ENCODE results near the gene MAP4K3. TPM values are rescaled to one million over a fixed set of nuclear protein-coding genes. Genes with fewer than 3 reads are reported as not detected.

MAP4K3 gene
- total and polyA plus RNA-seq, 11 donors, result 14.5 to 45.4 (median 33.4) TPM

DNA sequence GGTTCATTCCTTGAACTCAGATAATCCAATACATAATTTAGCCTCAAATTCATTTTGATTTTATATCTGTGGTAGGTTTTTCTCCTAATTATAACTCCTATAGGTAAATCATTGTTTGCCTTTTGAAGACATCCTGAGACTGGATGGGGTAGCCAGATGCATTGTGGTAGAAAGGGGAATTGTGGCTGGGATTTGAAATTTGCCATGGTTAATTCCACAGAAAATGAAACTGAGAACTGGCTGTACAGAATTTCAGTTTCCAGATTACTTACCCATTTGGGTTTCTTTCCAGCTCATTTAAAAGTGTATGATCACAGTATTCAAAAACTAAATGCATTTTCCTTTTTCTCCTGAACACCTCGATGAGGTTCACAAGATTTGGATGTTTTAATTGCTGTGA is 211.5 kb downstream of the MAP4K3 start:
- Histone ChIP-seq H3K9me3 (no peaks in the 10 kb centered on the region), H3K27ac (no peak overlapping the region), H3K36me3 (no peaks in the 10 kb centered on the region), H3K4me1 (peaks cover 0 to 21% (median 7%) of the 10 kb centered on the region in 12 donors), H3K4me3 (no peak overlapping the region), H3K27me3 (no peaks in the 10 kb centered on the region)
- ATAC-seq (no peak), DNase-seq (no peak)
- WGBS, 4 donors, result 85 to 91% (median 90%) methylated on average over 1 of the region's 1 CpG
- TF ChIP-seq POLR2A (IDR thresholded peaks at IDR 0.05), result no peak
- TF ChIP-seq, protein P1, sequence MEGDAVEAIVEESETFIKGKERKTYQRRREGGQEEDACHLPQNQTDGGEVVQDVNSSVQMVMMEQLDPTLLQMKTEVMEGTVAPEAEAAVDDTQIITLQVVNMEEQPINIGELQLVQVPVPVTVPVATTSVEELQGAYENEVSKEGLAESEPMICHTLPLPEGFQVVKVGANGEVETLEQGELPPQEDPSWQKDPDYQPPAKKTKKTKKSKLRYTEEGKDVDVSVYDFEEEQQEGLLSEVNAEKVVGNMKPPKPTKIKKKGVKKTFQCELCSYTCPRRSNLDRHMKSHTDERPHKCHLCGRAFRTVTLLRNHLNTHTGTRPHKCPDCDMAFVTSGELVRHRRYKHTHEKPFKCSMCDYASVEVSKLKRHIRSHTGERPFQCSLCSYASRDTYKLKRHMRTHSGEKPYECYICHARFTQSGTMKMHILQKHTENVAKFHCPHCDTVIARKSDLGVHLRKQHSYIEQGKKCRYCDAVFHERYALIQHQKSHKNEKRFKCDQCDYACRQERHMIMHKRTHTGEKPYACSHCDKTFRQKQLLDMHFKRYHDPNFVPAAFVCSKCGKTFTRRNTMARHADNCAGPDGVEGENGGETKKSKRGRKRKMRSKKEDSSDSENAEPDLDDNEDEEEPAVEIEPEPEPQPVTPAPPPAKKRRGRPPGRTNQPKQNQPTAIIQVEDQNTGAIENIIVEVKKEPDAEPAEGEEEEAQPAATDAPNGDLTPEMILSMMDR (IDR thresholded peaks at IDR 0.05), result no peak
- intact Hi-C loops (cut with DNase I), result loop anchor here in 6 of 10 donors (5.0 to 10.0 kb wide), 5 partner anchors 98 to 278 kb away; partner anchors contain the start of gene SOS1 (in 4 of the 6)

DNA sequence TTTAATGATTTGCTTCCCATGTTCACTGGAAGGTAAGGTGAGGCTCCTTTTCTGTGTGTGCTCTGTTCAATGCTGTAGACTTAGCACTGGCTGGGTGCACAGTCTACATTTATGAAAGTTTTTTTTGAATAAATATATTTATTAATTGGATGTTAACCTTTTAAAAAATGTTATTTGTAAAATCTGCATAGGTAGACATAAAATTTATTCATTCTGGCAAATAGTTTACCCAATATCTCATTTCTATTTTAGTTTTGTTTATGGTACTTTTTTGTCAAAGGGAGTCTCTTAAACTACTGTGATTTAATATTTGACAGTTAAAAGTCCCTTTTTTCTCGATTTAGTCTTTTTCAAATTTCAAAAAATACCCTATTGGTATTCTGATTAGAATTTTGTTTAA is 213.2 kb downstream of the MAP4K3 start:
- WGBS, 4 donors, result 81 to 97% (median 92%) methylated on average over 1 of the region's 1 CpG
- peaks cover 0 to 11% (median 3%) of the 10 kb centered on the region in 12 donors for H3K4me1 ChIP-seq
- no peak overlapping the region for H3K4me3 ChIP-seq
- no peaks in the 10 kb centered on the region for H3K27me3 ChIP-seq
- H3K27ac ChIP-seq, result no peak overlapping the region
- no peaks in the 10 kb centered on the region for H3K9me3 ChIP-seq
- DNase-seq (no peak), ATAC-seq (no peak)
- TF ChIP-seq, protein P1 (IDR thresholded peaks at IDR 0.05), result no peak
- no peak for TF ChIP-seq POLR2A (IDR thresholded peaks at IDR 0.05)
- no peaks in the 10 kb centered on the region for H3K36me3 ChIP-seq
- intact Hi-C loops (cut with DNase I), result loop anchor here in 1 of 10 donors (10.0 kb wide), 1 partner anchor 269 kb away; no protein-coding TSS in a partner anchor

DNA sequence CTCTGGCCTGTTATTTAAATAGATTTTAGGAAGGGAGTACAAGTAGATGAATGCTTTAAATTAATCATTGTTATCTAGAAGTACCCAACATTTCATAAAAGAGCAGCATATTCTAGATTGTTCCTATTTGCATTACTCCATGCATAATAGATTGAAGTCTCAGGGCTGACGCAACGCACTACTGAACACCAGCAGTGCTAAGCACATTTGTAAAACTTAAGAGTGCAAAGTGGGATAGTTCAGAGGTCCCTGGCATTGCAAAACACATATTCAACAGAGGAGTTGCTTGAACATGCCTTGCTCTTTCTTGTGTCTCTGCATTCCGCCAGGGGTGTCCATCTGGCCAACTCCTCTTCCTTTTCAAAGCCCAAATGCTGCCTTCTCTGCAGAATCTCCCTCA is 215.6 kb downstream of the MAP4K3 start:
- intact Hi-C loops (cut with DNase I), result loop anchor here in 1 of 10 donors (10.0 kb wide), 1 partner anchor 267 kb away; no protein-coding TSS in a partner anchor
- DNase-seq (no peak), ATAC-seq (no peak)
- Histone ChIP-seq H3K36me3 (no peaks in the 10 kb centered on the region), H3K4me1 (peaks cover 0 to 6% (median 0%) of the 10 kb centered on the region in 12 donors), H3K27ac (no peak overlapping the region), H3K4me3 (no peak overlapping the region), H3K27me3 (no peaks in the 10 kb centered on the region), H3K9me3 (no peaks in the 10 kb centered on the region)
- TF ChIP-seq, protein P1 (IDR thresholded peaks at IDR 0.05), result no peak
- no peak for TF ChIP-seq POLR2A (IDR thresholded peaks at IDR 0.05)
- 95 to 98% (median 98%) methylated on average over 3 of the region's 3 CpGs for WGBS, 4 donors

DNA sequence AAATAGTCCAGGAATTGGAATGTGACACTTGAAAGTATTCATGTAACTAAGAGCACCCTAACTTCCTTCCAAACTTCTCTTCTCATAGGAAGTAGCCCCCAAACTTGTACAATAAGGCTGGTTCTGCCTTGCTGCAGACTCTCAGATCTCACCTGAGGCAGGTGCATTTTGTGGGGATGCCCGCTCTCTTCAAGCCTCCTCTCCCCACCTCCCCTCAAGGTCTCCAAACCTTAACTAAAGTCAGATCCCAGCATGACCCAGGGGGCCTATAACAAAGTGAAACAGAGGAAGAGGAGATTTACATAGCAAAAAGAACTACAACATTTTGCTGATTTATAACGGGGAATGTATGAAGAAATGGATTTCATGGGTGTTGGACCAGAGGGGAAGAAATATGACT is 216.9 kb downstream of the MAP4K3 start:
- Histone ChIP-seq H3K27ac (no peak overlapping the region), H3K4me1 (peaks cover 0 to 6% (median 0%) of the 10 kb centered on the region in 12 donors), H3K36me3 (no peaks in the 10 kb centered on the region), H3K27me3 (no peaks in the 10 kb centered on the region), H3K4me3 (no peak overlapping the region), H3K9me3 (no peaks in the 10 kb centered on the region)
- 93 to 99% (median 96%) methylated on average over 2 of the region's 2 CpGs for WGBS, 4 donors
- TF ChIP-seq, protein P1 (IDR thresholded peaks at IDR 0.05), result no peak
- no peak for TF ChIP-seq POLR2A (IDR thresholded peaks at IDR 0.05)
- intact Hi-C loops (cut with DNase I), result loop anchor here in 1 of 10 donors (10.0 kb wide), 1 partner anchor 265 kb away; no protein-coding TSS in a partner anchor
- no peak for DNase-seq
- no peak for ATAC-seq

Measured in heart left ventricle (tissue), 16 donors.